Testis (tissue), 3 donors: ENCODE measurements around the gene HRAS. TPM values are rescaled to one million over a fixed set of nuclear protein-coding genes. Genes with fewer than 3 reads are reported as not detected.

Experiments
- DNase-seq: peaks from one replicate; pipeline ENCODE4 v3.0.0-alpha.2; 2019
- H3K27ac ChIP-seq, 2 donors: fragments of 200-600 bp; sonication (generic); one replicate each; pipeline ENCODE4 v1.5.1; 2019
- H3K27me3 ChIP-seq: fragments of 200-600 bp; sonication (generic); one replicate; pipeline ENCODE4 v1.5.1; 2019
- H3K36me3 ChIP-seq: fragments of 200-600 bp; sonication (generic); one replicate; pipeline ENCODE4 v1.5.1; 2017; ENCODE audit warnings: low read depth; ENCODE audit errors: missing control alignments
- H3K4me1 ChIP-seq: fragments of 200-600 bp; sonication (generic); one replicate; pipeline ENCODE4 v1.5.1; 2019
- H3K4me3 ChIP-seq, 2 donors: fragments of 200-600 bp; sonication (generic); one replicate each; pipeline ENCODE4 v1.5.1; 2017 to 2019
- H3K9me3 ChIP-seq: fragments of 200-600 bp; sonication (generic); one replicate; pipeline ENCODE4 v1.5.1; 2017
- CTCF ChIP-seq, 3 experiments: fragments of 450-650 bp in 2 of 3; fragments of 200-600 bp in 1 of 3; sonication (generic) in 1 of 3; IDR thresholded peaks; one replicate each; pipeline ENCODE4 v1.5.1; 2016 to 2019; ENCODE audit warnings: antibody characterized with exemption in 3 of 3, mild to moderate bottlenecking in 2 of 3, moderate library complexity in 1 of 3
- POLR2A ChIP-seq: fragments of 450-650 bp; IDR thresholded peaks from one replicate; pipeline ENCODE4 v1.6.1; 2017; ENCODE audit warnings: antibody characterized with exemption, mild to moderate bottlenecking, moderate library complexity
- WGBS, 2 donors: methylation state at CpG; one replicate each; pipeline ENCODE4 v1.1.5; 2018; 5-methylcytosine and 5-hydroxymethylcytosine counted together
- intact Hi-C: fragments of 100-400 bp; cut with DNase I; formaldehyde crosslinking; loops from one replicate; pipeline ENCODE4 v1.15.1; 2023; ENCODE audit warnings: low total_unique reads
- polyA plus RNA-seq: library from polyadenylated mRNA; stranded (reverse); fragments of 350-450 nt; fragmentation: Illumina TruSeq; extraction: RNeasy Lipid Tissue Mini Kit (QIAGEN cat#74804); gene quantifications from one replicate; pipeline ENCODE4 v1.2.3, GENCODE V29; 2014; ENCODE audit warnings: low read depth, low replicate concordance; ENCODE audit not compliant: insufficient read depth
- total RNA-seq, 2 donors: library from RNA; depleted of rRNA; stranded (reverse); fragments of >200 nt; gene quantifications; one replicate each; pipeline ENCODE4 v1.2.3, GENCODE V29; 2016

The HRAS gene
- total and polyA plus RNA-seq, 3 donors from 2014 or later = 31.4 to 49.7 (median 35.1) TPM

GRCh38 chr11:544817-545166, 9.4 kb upstream of the HRAS start:
- WGBS, 2 donors = 90 to 94% methylated on average over 2 to 5 of the region's 5 CpGs
- no peak for DNase-seq
- no peak overlapping the region for H3K27ac ChIP-seq
- TF ChIP-seq POLR2A = no peak
- no peak for TF ChIP-seq CTCF (IDR thresholded peaks at IDR 0.05)
- H3K4me3 ChIP-seq = no peak overlapping the region
- H3K4me1 ChIP-seq = no peaks in the 10 kb centered on the region
- H3K27me3 ChIP-seq = no peaks in the 10 kb centered on the region
- intact Hi-C loops = no loop called here
- no peaks in the 10 kb centered on the region for H3K36me3 ChIP-seq
- H3K9me3 ChIP-seq = no peaks in the 10 kb centered on the region

DNA sequence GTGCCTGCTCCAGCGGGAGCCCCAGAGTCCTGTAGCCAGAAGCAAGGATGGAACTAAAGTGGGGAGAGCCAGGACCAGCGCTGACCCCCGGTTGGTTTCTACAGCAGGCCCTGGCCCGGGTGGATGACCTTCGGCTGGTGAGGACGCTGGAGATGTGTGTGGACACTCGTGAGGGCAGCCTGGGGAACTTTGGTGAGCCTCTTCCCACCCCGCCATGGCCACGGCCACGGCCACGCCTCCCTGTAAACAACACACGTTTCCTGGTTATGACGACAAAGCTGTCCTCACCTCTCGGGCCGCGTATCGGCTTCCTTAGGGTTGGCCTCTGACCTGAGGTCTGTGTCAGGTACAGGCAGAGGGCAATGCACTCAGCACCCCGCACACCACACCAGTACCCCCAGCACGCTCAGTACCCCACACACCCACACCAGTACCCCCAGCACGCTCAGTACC, 6.1 kb upstream of the HRAS start:
- no peak for DNase-seq
- no peaks in the 10 kb centered on the region for H3K9me3 ChIP-seq
- no peak overlapping the region for H3K4me3 ChIP-seq
- H3K36me3 ChIP-seq = no peaks in the 10 kb centered on the region
- 91 to 96% methylated on average over 14 to 20 of the region's 20 CpGs for WGBS, 2 donors
- H3K4me1 ChIP-seq = peaks cover 12% of the 10 kb centered on the region
- no peaks in the 10 kb centered on the region for H3K27me3 ChIP-seq
- intact Hi-C loops = no loop called here
- H3K27ac ChIP-seq = no peak overlapping the region
- TF ChIP-seq CTCF (IDR thresholded peaks at IDR 0.05) = no peak
- TF ChIP-seq POLR2A = no peak

GRCh38 chr11:540583-541432, 5.4 kb upstream of the HRAS start:
- no peaks in the 10 kb centered on the region for H3K9me3 ChIP-seq
- no peak overlapping the region for H3K27ac ChIP-seq
- WGBS, 2 donors = 87 to 100% methylated on average over 2 to 22 of the region's 23 CpGs
- intact Hi-C loops = no loop called here
- no peaks in the 10 kb centered on the region for H3K36me3 ChIP-seq
- no peaks in the 10 kb centered on the region for H3K27me3 ChIP-seq
- H3K4me3 ChIP-seq = no peak overlapping the region
- H3K4me1 ChIP-seq = peaks cover 17% of the 10 kb centered on the region
- TF ChIP-seq CTCF (IDR thresholded peaks at IDR 0.05) = no peak
- no peak for TF ChIP-seq POLR2A
- DNase-seq = no peak

DNA sequence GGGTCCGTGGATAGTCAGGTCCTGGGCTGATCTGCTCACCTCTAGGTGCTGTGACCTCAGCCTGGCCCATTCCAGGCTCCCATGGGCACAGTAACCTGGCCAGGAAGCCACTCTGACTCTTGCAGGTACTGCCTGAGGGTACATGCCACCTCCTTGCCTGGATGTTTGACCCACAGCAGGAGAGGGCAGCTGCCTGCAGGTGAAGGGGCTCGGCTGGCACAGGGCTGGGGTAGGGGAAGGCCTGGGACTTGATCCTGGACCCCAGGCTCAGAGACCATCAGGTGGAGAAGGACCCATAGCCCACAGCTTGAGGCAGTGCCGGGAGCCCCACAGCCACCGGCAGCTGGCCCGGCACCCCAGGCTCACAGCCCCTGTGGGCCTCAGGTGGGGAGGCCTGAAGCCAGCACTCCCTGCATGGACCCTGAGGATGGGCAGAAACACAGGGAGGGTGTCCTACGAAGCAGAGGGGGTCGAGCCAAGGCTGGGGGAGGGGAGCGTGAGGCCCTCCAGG, 4.7 kb upstream of the HRAS start:
- TF ChIP-seq POLR2A (no peak), CTCF (IDR thresholded peaks at IDR 0.05) (no peak)
- WGBS, 2 donors = 94 to 96% methylated on average over 4 to 8 of the region's 8 CpGs
- peaks cover 17% of the 10 kb centered on the region for H3K4me1 ChIP-seq
- no peak overlapping the region for H3K27ac ChIP-seq
- no peaks in the 10 kb centered on the region for H3K9me3 ChIP-seq
- H3K4me3 ChIP-seq = no peak overlapping the region
- no peaks in the 10 kb centered on the region for H3K36me3 ChIP-seq
- H3K27me3 ChIP-seq = no peaks in the 10 kb centered on the region
- DNase-seq = no peak
- intact Hi-C loops = no loop called here
